Measurements from ENCODE around the gene RPS27L.

RPS27L gene

GRCh38 chr15:63157118-63157843 is at the start of gene RPS27L:
TSS of gene RPS27L (minus strand) at chr15:63157477. CDS start at chr15:63157405, 72 bp downstream.
- peak; percentile 99 for DNase-seq
- in situ Hi-C loops (cut with MboI; ENCODE audit: low pct_unique_long_range_greater_than_20kb, low sequenced_read_pairs), result no loop called here

GRCh38 chr15:63206079-63206478 is 48.8 kb upstream of the RPS27L start:
- in situ Hi-C loops (cut with MboI; ENCODE audit: low pct_unique_long_range_greater_than_20kb, low sequenced_read_pairs), result no loop called here
- no peak for DNase-seq

GRCh38 chr15:63203451-63204090 is 46.3 kb upstream of the RPS27L start:
- in situ Hi-C loops (cut with MboI; ENCODE audit: low pct_unique_long_range_greater_than_20kb, low sequenced_read_pairs), result no loop called here

GRCh38 chr15:63202861-63203260 is 45.6 kb upstream of the RPS27L start:
- DNase-seq, result no peak
- in situ Hi-C loops (cut with MboI; ENCODE audit: low pct_unique_long_range_greater_than_20kb, low sequenced_read_pairs), result no loop called here

More at GRCh38 chr15:63203451-63204090, 46.3 kb upstream of the RPS27L start:
- DNase-seq, result peak; percentile 92

GRCh38 chr15:63200464-63201249 is 43.4 kb upstream of the RPS27L start:
- no peak for DNase-seq
- in situ Hi-C loops (cut with MboI; ENCODE audit: low pct_unique_long_range_greater_than_20kb, low sequenced_read_pairs), result no loop called here

- in situ Hi-C loops (cut with MboI; ENCODE audit: low pct_unique_long_range_greater_than_20kb, low sequenced_read_pairs), result no loop called here
- DNase-seq, result peak; percentile 50
Observed at GRCh38 chr15:63198371-63199250, 41.3 kb upstream of the RPS27L start.

- DNase-seq, result no peak
- in situ Hi-C loops (cut with MboI; ENCODE audit: low pct_unique_long_range_greater_than_20kb, low sequenced_read_pairs), result no loop called here
Observed at GRCh38 chr15:63197626-63198025, 40.3 kb upstream of the RPS27L start.

- in situ Hi-C loops (cut with MboI; ENCODE audit: low pct_unique_long_range_greater_than_20kb, low sequenced_read_pairs), result no loop called here
Observed at GRCh38 chr15:63196842-63197241, 39.6 kb upstream of the RPS27L start.

GRCh38 chr15:63195569-63196015 is 38.3 kb upstream of the RPS27L start:
- in situ Hi-C loops (cut with MboI; ENCODE audit: low pct_unique_long_range_greater_than_20kb, low sequenced_read_pairs), result no loop called here
- peak; percentile 76 for DNase-seq

More at GRCh38 chr15:63196842-63197241, 39.6 kb upstream of the RPS27L start:
- DNase-seq, result no peak

GRCh38 chr15:63194880-63195568 is 37.7 kb upstream of the RPS27L start:
- in situ Hi-C loops (cut with MboI; ENCODE audit: low pct_unique_long_range_greater_than_20kb, low sequenced_read_pairs), result no loop called here
- DNase-seq, result no peak

- DNase-seq, result no peak
- in situ Hi-C loops (cut with MboI; ENCODE audit: low pct_unique_long_range_greater_than_20kb, low sequenced_read_pairs), result no loop called here
Observed at GRCh38 chr15:63194302-63194701, 37.0 kb upstream of the RPS27L start.

- in situ Hi-C loops (cut with MboI; ENCODE audit: low pct_unique_long_range_greater_than_20kb, low sequenced_read_pairs), result no loop called here
Observed at GRCh38 chr15:63192619-63193206, 35.4 kb upstream of the RPS27L start.

GRCh38 chr15:63191895-63192618 is 34.8 kb upstream of the RPS27L start:
- DNase-seq, result peak; percentile 78
- in situ Hi-C loops (cut with MboI; ENCODE audit: low pct_unique_long_range_greater_than_20kb, low sequenced_read_pairs), result no loop called here

More at GRCh38 chr15:63192619-63193206, 35.4 kb upstream of the RPS27L start:
- DNase-seq, result no peak

GRCh38 chr15:63190769-63191649 is 33.7 kb upstream of the RPS27L start:
- in situ Hi-C loops (cut with MboI; ENCODE audit: low pct_unique_long_range_greater_than_20kb, low sequenced_read_pairs), result no loop called here
- DNase-seq, result no peak

- in situ Hi-C loops (cut with MboI; ENCODE audit: low pct_unique_long_range_greater_than_20kb, low sequenced_read_pairs), result no loop called here
- DNase-seq, result peak; percentile 81
Observed at GRCh38 chr15:63189941-63190768, 32.9 kb upstream of the RPS27L start.
